ENCODE measurements around the gene TMEM144. TPM values are rescaled to one million over a fixed set of nuclear protein-coding genes. Genes with fewer than 3 reads are reported as not detected.

The TMEM144 gene
- total RNA-seq, 1 experiment from 2014 or later = 6.0 TPM

DNA sequence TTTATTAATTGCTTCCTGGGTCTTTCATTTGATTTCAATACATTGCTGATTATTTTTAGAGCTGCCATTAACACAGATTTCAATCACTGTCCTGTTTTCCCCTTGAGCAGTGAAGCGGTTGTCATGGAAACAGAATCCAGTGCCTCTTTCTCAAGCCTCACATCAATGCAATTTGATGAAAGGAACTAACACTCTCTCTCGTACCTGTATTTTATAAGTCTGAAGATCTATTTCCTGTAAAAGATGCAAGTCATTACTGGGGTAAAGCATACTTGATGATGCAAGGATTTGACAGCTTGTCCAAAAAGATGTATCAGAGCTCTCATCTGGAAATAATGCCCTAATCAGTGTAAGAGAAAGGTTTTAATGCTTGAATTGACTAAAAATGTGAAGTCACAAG is 19.6 kb upstream of the TMEM144 start:
- Mint-ChIP-seq H3K36me3 (ENCODE audit: insufficient read depth, unreplicated experiment) (no peaks in the 10 kb centered on the region), H3K27me3 (ENCODE audit: unreplicated experiment) (no peaks in the 10 kb centered on the region), H3K4me1 (ENCODE audit: low read depth, unreplicated experiment) (no peaks in the 10 kb centered on the region), H3K27ac (ENCODE audit: unreplicated experiment) (no peak overlapping the region), H3K4me3 (ENCODE audit: low read depth, unreplicated experiment) (no peak overlapping the region), H3K9me3 (ENCODE audit: low read depth, unreplicated experiment) (no peaks in the 10 kb centered on the region)
- no TSS peak for BruUV-seq (replicated peaks)
- no peak for DNase-seq
- CTCF ChIA-PET = no interaction called here
- intact Hi-C loops (cut with micrococcal nuclease; ENCODE audit: unreplicated experiment) = loop anchor here (5.0 kb wide), 1 partner anchor 437 kb away; no protein-coding TSS in a partner anchor
- TF ChIP-seq, protein P1, sequence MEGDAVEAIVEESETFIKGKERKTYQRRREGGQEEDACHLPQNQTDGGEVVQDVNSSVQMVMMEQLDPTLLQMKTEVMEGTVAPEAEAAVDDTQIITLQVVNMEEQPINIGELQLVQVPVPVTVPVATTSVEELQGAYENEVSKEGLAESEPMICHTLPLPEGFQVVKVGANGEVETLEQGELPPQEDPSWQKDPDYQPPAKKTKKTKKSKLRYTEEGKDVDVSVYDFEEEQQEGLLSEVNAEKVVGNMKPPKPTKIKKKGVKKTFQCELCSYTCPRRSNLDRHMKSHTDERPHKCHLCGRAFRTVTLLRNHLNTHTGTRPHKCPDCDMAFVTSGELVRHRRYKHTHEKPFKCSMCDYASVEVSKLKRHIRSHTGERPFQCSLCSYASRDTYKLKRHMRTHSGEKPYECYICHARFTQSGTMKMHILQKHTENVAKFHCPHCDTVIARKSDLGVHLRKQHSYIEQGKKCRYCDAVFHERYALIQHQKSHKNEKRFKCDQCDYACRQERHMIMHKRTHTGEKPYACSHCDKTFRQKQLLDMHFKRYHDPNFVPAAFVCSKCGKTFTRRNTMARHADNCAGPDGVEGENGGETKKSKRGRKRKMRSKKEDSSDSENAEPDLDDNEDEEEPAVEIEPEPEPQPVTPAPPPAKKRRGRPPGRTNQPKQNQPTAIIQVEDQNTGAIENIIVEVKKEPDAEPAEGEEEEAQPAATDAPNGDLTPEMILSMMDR (IDR thresholded peaks at IDR 0.05; ENCODE audit: unreplicated experiment) = no peak

DNA sequence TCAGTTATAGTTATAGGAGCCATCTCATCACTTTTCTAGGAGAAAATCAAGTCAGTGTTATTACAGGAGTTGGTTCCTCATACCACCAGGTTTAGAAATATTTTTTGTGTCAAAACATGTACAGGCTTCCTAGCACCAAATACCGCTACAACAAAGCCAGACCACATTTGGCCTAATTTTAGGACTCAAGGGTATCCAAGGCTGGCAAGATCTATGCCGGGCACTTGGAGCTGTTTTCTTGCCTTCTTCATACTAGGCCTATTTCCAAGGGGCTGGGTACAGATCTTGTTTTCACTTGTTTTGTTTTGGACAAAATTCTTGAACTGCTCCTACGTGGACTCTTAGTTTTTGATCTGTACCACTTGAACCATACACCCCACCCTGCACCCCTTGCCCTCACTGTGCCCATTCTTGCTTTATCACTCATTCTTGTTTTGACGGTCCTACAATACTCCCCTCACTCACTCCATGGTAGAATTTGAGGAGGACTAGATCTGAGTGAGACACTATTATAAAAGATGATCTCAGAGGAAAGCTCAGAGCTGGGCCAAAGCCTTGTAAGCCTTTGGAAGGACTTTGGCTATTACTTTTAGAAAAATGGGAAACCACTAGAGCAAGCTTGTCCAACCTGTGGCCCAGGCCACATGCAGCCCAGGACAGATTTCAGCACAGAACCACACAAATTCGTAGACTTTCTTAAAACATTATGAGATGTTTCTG is 17.7 kb upstream of the TMEM144 start:
- Mint-ChIP-seq H3K27ac (ENCODE audit: unreplicated experiment) (no peak overlapping the region), H3K9me3 (ENCODE audit: low read depth, unreplicated experiment) (no peaks in the 10 kb centered on the region), H3K4me3 (ENCODE audit: low read depth, unreplicated experiment) (no peak overlapping the region), H3K27me3 (ENCODE audit: unreplicated experiment) (no peaks in the 10 kb centered on the region), H3K4me1 (ENCODE audit: low read depth, unreplicated experiment) (no peaks in the 10 kb centered on the region), H3K36me3 (ENCODE audit: insufficient read depth, unreplicated experiment) (no peaks in the 10 kb centered on the region)
- BruUV-seq (replicated peaks) = no TSS peak
- DNase-seq = no peak
- intact Hi-C loops (cut with micrococcal nuclease; ENCODE audit: unreplicated experiment) = loop anchor here (1.0 to 5.0 kb wide), 2 partner anchors 63 to 435 kb away; no protein-coding TSS in a partner anchor
- CTCF ChIA-PET = interaction anchor here (1.6 kb wide), 1 partner anchor 18 kb away, joined by 4 read pairs; the partner anchor contains the start of gene TMEM144
- TF ChIP-seq, protein P1 (IDR thresholded peaks at IDR 0.05; ENCODE audit: unreplicated experiment) = no peak

DNA sequence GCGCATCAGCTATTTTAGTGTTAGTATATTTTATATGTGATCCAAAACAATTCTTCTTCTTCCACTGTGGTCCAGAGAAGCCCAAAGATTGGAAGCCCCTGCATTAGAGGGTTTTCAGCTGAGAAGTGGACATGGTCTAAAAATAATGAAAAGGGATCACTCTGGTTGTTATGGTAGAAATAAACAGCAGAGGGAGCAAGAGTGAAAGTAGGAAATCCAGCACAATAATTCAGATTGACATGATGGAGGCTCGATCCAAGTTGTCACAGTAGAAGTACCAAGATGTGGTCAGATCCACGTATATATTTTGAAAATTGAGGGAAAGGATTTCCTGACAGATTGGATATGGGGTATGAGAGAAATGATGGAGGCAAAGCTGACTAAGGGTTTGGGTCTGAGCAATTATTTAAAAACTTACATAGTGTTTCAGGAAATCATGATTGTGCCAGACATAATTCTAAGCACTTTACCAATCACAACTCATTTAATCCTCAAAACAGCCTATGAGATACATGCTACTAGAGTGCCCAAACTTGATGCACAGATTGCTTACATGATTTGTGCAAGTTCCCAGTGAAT is 17.0 kb upstream of the TMEM144 start:
- H3K9me3 Mint-ChIP-seq (ENCODE audit: low read depth, unreplicated experiment) = no peaks in the 10 kb centered on the region
- no peaks in the 10 kb centered on the region for H3K36me3 Mint-ChIP-seq (ENCODE audit: insufficient read depth, unreplicated experiment)
- no peak overlapping the region for H3K4me3 Mint-ChIP-seq (ENCODE audit: low read depth, unreplicated experiment)
- H3K27ac Mint-ChIP-seq (ENCODE audit: unreplicated experiment) = no peak overlapping the region
- DNase-seq = no peak
- TF ChIP-seq, protein P1 (IDR thresholded peaks at IDR 0.05; ENCODE audit: unreplicated experiment) = no peak
- no peaks in the 10 kb centered on the region for H3K4me1 Mint-ChIP-seq (ENCODE audit: low read depth, unreplicated experiment)
- CTCF ChIA-PET = interaction anchor here (1.6 kb wide), 1 partner anchor 17 kb away, joined by 4 read pairs; the partner anchor contains the start of gene TMEM144
- H3K27me3 Mint-ChIP-seq (ENCODE audit: unreplicated experiment) = no peaks in the 10 kb centered on the region
- BruUV-seq (replicated peaks) = no TSS peak
- intact Hi-C loops (cut with micrococcal nuclease; ENCODE audit: unreplicated experiment) = loop anchor here (1.0 to 5.0 kb wide), 2 partner anchors 62 to 434 kb away; no protein-coding TSS in a partner anchor

DNA sequence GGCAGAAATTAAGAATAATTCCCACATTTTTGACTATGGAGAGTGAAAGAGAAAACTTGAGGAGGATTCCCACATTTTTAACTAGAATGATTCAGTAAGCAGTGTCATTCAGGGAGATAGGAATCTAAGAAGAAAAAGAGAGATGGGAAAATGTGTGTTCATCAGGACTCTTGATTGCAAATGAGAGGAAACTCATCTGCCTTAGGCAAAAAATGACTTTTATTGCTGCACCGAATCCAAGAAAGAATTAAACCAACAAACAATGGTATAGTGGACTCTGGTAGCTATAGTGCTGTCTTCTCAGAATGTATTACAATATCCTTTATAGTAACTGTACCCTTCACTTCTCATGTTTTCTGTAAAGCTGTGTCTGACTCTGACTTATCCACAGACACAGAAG is 15.0 kb upstream of the TMEM144 start:
- H3K27me3 Mint-ChIP-seq (ENCODE audit: unreplicated experiment) = no peaks in the 10 kb centered on the region
- H3K4me3 Mint-ChIP-seq (ENCODE audit: low read depth, unreplicated experiment) = no peak overlapping the region
- DNase-seq = no peak
- H3K27ac Mint-ChIP-seq (ENCODE audit: unreplicated experiment) = no peak overlapping the region
- no peaks in the 10 kb centered on the region for H3K9me3 Mint-ChIP-seq (ENCODE audit: low read depth, unreplicated experiment)
- intact Hi-C loops (cut with micrococcal nuclease; ENCODE audit: unreplicated experiment) = no loop called here
- BruUV-seq (replicated peaks) = no TSS peak
- no peaks in the 10 kb centered on the region for H3K36me3 Mint-ChIP-seq (ENCODE audit: insufficient read depth, unreplicated experiment)
- TF ChIP-seq, protein P1 (IDR thresholded peaks at IDR 0.05; ENCODE audit: unreplicated experiment) = no peak
- no peaks in the 10 kb centered on the region for H3K4me1 Mint-ChIP-seq (ENCODE audit: low read depth, unreplicated experiment)
- CTCF ChIA-PET = no interaction called here
